ENCODE data around the gene CAVIN1.

The CAVIN1 gene

GRCh38 chr17:42442196-42442565 is 19.1 kb upstream of the CAVIN1 start:
- no peak overlapping the region for H3K4me3 ChIP-seq (ENCODE audit: low read depth, low read length)
- DNase-seq (ENCODE audit: low read depth): no peak
- no peak for TF ChIP-seq CTCF (IDR thresholded peaks at IDR 0.05; ENCODE audit: insufficient read depth, low read depth, low read length, missing control alignments)

GRCh38 chr17:42441371-42442195 is 18.5 kb upstream of the CAVIN1 start:
- no peak for TF ChIP-seq CTCF (IDR thresholded peaks at IDR 0.05; ENCODE audit: insufficient read depth, low read depth, low read length, missing control alignments)
- H3K4me3 ChIP-seq (ENCODE audit: low read depth, low read length): no peak overlapping the region
- no peak for DNase-seq (ENCODE audit: low read depth)

GRCh38 chr17:42438600-42439567 is 15.8 kb upstream of the CAVIN1 start:
- no peak overlapping the region for H3K4me3 ChIP-seq (ENCODE audit: low read depth, low read length)
- DNase-seq (ENCODE audit: low read depth): peak; percentile 58
- TF ChIP-seq CTCF (IDR thresholded peaks at IDR 0.05; ENCODE audit: insufficient read depth, low read depth, low read length, missing control alignments): peak; percentile 45

GRCh38 chr17:42436391-42436790 is 13.3 kb upstream of the CAVIN1 start:
- no peak for DNase-seq (ENCODE audit: low read depth)
- no peak for TF ChIP-seq CTCF (IDR thresholded peaks at IDR 0.05; ENCODE audit: insufficient read depth, low read depth, low read length, missing control alignments)
- H3K4me3 ChIP-seq (ENCODE audit: low read depth, low read length): no peak overlapping the region

GRCh38 chr17:42431758-42432161 is 8.7 kb upstream of the CAVIN1 start:
- no peak overlapping the region for H3K4me3 ChIP-seq (ENCODE audit: low read depth, low read length)
- TF ChIP-seq CTCF (IDR thresholded peaks at IDR 0.05; ENCODE audit: insufficient read depth, low read depth, low read length, missing control alignments): no peak
- no peak for DNase-seq (ENCODE audit: low read depth)

GRCh38 chr17:42429726-42430447 is 6.8 kb upstream of the CAVIN1 start:
- TF ChIP-seq CTCF (IDR thresholded peaks at IDR 0.05; ENCODE audit: insufficient read depth, low read depth, low read length, missing control alignments): no peak
- no peak for DNase-seq (ENCODE audit: low read depth)
- no peak overlapping the region for H3K4me3 ChIP-seq (ENCODE audit: low read depth, low read length)
